ENCODE measurements around the gene RTP3. TPM values are rescaled to one million over a fixed set of nuclear protein-coding genes. Genes with fewer than 3 reads are reported as not detected.
A peak's percentile ranks its signal among the peaks of the same experiment; 100 is the strongest.

The RTP3 gene
- total RNA-seq, 1 experiment from 2014 or later: not detected

DNA sequence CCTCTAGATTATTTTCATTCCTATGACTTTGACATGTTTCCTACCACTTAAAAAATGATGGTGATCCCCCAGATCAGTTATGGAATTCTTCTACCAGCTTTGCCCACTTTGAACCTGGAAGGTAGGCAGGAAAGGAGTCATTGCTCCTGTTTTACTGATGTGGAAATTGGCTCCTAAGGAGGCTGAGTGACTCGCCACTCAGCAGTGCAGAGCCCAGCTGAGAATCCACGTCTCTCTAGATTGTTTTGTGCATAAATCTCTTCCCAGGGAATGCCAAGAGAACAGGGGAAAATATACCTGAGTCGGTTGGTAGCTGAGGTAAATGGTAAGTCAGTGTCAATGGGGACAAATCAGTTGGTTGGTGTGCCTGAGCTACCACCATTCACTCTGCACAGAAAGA lies 37.7 kb upstream of the RTP3 start:
- H4K20me1 ChIP-seq (ENCODE audit: insufficient read depth): no peaks in the 10 kb centered on the region
- ChIA-PET RAD21 (ENCODE audit: low non-redundant PET in 1 of 2, low total read pairs in 2 of 2, uncharacterized antibody in 2 of 2, unreplicated experiment in 2 of 2) (no interaction called here), POLR2A (no interaction called here), CTCF (interaction anchor here (0.9 to 1.5 kb wide), 2 partner anchors 10 to 13 kb away, joined by 3 to 4 read pairs; no protein-coding TSS in a partner anchor)
- no peak for ATAC-seq
- no peak overlapping the region for H3K9ac ChIP-seq (ENCODE audit: low read length)
- H3K9me2 ChIP-seq (ENCODE audit: insufficient read depth): no peaks in the 10 kb centered on the region
- no peak overlapping the region for H3K27ac ChIP-seq (ENCODE audit: low read depth, low read length)
- no peak for TF ChIP-seq POLR2A (IDR thresholded peaks at IDR 0.05; ENCODE audit: borderline replicate concordance, extremely low read depth, insufficient read depth, insufficient read length)
- BruUV-seq (replicated peaks): no TSS peak
- H3K4me3 ChIP-seq (replicated peaks in 1 of 2; ENCODE audit: low read depth in 1 of 2, low read length in 2 of 2): no peak overlapping the region
- no peaks in the 10 kb centered on the region for H3K79me2 ChIP-seq (ENCODE audit: insufficient read depth, low read length)
- no peaks in the 10 kb centered on the region; a peak in 1 of 4 replicates for H3K4me1 ChIP-seq (ENCODE audit: control insufficient read depth in 1 of 2, insufficient read depth in 2 of 2, low read length in 2 of 2)
- peaks cover 14% of the 10 kb centered on the region for H3K27me3 ChIP-seq (ENCODE audit: insufficient read depth, low read length)
- H3K9me3 ChIP-seq (ENCODE audit: control insufficient read depth in 1 of 2, insufficient read depth in 1 of 2, low read depth in 1 of 2, low read length in 2 of 2): no peaks in the 10 kb centered on the region
- no peak overlapping the region for H3K4me2 ChIP-seq (ENCODE audit: low read length)
- intact Hi-C loops (cut with micrococcal nuclease): no loop called here
- no peaks in the 10 kb centered on the region for H3K36me3 ChIP-seq (ENCODE audit: control insufficient read depth in 1 of 2, insufficient read depth in 2 of 2, low read length in 2 of 2)
- DNase-seq (ENCODE audit: low read depth, low spot score): no peak
- no peak overlapping the region for H2AFZ ChIP-seq (ENCODE audit: low read depth, low read length, poor library complexity, severe bottlenecking)

DNA sequence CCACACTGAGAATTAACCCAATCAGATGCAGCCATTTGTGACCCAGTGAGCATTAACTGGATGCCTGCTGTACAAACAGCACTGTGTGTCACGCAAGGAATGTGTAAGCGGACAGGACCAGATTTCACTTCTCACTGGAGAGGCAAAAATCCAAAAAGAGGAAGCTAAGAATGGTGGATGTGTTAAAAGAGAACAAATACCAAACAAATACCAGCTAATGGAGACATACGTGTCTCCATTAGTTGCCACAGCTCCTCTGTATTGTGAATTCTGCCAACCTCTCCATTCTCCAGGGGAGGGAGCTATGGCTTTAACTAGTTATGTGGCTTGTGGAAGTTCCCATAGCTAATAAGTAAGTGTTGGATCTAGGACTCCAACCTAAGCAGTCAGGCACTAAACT lies 35.7 kb upstream of the RTP3 start:
- H3K27me3 ChIP-seq (ENCODE audit: insufficient read depth, low read length): peaks cover 16% of the 10 kb centered on the region
- H3K27ac ChIP-seq (ENCODE audit: low read depth, low read length): no peak overlapping the region
- no peaks in the 10 kb centered on the region; a peak in 1 of 4 replicates for H3K4me1 ChIP-seq (ENCODE audit: control insufficient read depth in 1 of 2, insufficient read depth in 2 of 2, low read length in 2 of 2)
- H3K9ac ChIP-seq (ENCODE audit: low read length): no peak overlapping the region
- peak; percentile 58; the same call in 1 of the 2 replicates for ATAC-seq
- no peak overlapping the region for H3K4me3 ChIP-seq (replicated peaks in 1 of 2; ENCODE audit: low read depth in 1 of 2, low read length in 2 of 2)
- POLR2A ChIA-PET: no interaction called here
- no peak overlapping the region for H3K4me2 ChIP-seq (ENCODE audit: low read length)
- H4K20me1 ChIP-seq (ENCODE audit: insufficient read depth): no peaks in the 10 kb centered on the region
- intact Hi-C loops (cut with micrococcal nuclease): no loop called here
- H2AFZ ChIP-seq (ENCODE audit: low read depth, low read length, poor library complexity, severe bottlenecking): no peak overlapping the region
- TF ChIP-seq SP1 (IDR thresholded peaks at IDR 0.05; ENCODE audit: low read depth): no peak
- no peak for TF ChIP-seq CBX3 (IDR thresholded peaks at IDR 0.05; ENCODE audit: low read depth)
- TF ChIP-seq POLR2AphosphoS5 (IDR thresholded peaks at IDR 0.05; ENCODE audit: low read depth, low read length): no peak
- TF ChIP-seq TCF7L2 (IDR thresholded peaks at IDR 0.05; ENCODE audit: borderline replicate concordance, extremely low read depth, insufficient read depth, insufficient read length): no peak
- TF ChIP-seq, protein P1, sequence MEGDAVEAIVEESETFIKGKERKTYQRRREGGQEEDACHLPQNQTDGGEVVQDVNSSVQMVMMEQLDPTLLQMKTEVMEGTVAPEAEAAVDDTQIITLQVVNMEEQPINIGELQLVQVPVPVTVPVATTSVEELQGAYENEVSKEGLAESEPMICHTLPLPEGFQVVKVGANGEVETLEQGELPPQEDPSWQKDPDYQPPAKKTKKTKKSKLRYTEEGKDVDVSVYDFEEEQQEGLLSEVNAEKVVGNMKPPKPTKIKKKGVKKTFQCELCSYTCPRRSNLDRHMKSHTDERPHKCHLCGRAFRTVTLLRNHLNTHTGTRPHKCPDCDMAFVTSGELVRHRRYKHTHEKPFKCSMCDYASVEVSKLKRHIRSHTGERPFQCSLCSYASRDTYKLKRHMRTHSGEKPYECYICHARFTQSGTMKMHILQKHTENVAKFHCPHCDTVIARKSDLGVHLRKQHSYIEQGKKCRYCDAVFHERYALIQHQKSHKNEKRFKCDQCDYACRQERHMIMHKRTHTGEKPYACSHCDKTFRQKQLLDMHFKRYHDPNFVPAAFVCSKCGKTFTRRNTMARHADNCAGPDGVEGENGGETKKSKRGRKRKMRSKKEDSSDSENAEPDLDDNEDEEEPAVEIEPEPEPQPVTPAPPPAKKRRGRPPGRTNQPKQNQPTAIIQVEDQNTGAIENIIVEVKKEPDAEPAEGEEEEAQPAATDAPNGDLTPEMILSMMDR (IDR thresholded peaks at IDR 0.05 in 2 of 3, conservative IDR thresholded peaks at IDR 0.05 in 1 of 3; ENCODE audit: borderline replicate concordance in 1 of 3, insufficient read depth in 1 of 3, low read depth in 2 of 3, low read length in 2 of 3): peak in 2 of 3 experiments; percentile 10 to 21; a peak in 2 of 6 replicates
- no TSS peak for BruUV-seq (replicated peaks)
- H3K36me3 ChIP-seq (ENCODE audit: control insufficient read depth in 1 of 2, insufficient read depth in 2 of 2, low read length in 2 of 2): no peaks in the 10 kb centered on the region
- no peaks in the 10 kb centered on the region for H3K79me2 ChIP-seq (ENCODE audit: insufficient read depth, low read length)
- no peaks in the 10 kb centered on the region for H3K9me2 ChIP-seq (ENCODE audit: insufficient read depth)
- RAD21 ChIA-PET (ENCODE audit: low non-redundant PET in 1 of 2, low total read pairs in 2 of 2, uncharacterized antibody in 2 of 2, unreplicated experiment in 2 of 2): interaction anchor here in 1 of 2 experiments (0.6 kb wide), 1 partner anchor 125 kb away, joined by 3 read pairs; no protein-coding TSS in a partner anchor
- H3K9me3 ChIP-seq (ENCODE audit: control insufficient read depth in 1 of 2, insufficient read depth in 1 of 2, low read depth in 1 of 2, low read length in 2 of 2): no peaks in the 10 kb centered on the region
- no peak for DNase-seq (ENCODE audit: low read depth, low spot score)
- CTCF ChIA-PET: interaction anchor here (1.1 to 2.3 kb wide), 4 partner anchors 12 to 168 kb away, joined by 6 to 12 read pairs (median 10); no protein-coding TSS in a partner anchor
